HG03066 (cell line): Measurements from ENCODE around the gene ZSWIM6.

Source experiments
- ATAC-seq: cut with Tn5 transposase; IDR thresholded peaks from one replicate; pipeline ENCODE4 v1.9.1; 2021; ENCODE audit warnings: low read depth; ENCODE audit not compliant: unreplicated experiment

ZSWIM6 gene

GRCh38 chr5:61306531-61307131 lies 25.4 kb upstream of the ZSWIM6 start:
- ATAC-seq, result peak; percentile 85

DNA sequence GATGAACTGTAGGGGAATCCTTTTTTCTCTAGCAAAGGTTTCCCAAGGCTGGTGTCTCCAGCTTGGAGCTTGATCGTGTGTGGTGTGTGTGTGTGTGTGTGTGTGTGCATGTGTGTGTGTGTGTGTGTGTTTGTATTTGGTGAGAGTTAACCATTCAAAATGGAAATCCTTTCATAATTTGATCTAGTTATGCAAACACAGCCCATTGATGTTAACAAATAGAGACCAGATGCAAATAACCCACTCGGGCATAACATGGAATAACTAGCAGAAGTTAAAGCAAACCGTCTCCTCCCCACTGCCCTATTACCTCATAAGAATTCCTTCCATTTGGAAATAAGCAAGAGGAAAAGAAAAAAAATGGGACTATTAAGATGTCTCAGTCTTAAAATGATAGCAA lies 24.9 kb upstream of the ZSWIM6 start:
- no peak for ATAC-seq

- no peak for ATAC-seq
These were observed 24.4 kb upstream of the ZSWIM6 start for GRCh38 chr5:61307611-61308010.

GRCh38 chr5:61308712-61309111 lies 23.3 kb upstream of the ZSWIM6 start:
- no peak for ATAC-seq

DNA sequence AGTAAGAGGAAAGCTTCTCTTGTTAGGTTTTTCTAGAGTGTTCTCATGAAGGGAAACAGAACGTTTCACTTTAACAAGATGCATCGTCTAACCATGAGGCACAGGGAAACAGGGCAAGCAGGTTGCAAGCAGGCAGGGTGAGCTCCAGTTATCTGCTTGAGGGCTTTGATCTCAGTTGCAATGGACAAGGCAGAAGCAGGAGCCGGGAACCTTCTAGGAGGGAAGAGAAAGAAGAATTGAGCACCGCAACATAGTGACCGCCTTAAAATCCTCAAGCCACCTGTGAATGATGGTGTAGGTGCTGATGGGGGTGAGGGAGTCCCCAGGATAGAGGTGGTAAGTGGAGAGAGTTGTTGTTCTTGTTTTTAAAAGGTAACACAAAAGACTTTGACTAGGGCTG lies 22.9 kb upstream of the ZSWIM6 start:
- no peak for ATAC-seq

DNA sequence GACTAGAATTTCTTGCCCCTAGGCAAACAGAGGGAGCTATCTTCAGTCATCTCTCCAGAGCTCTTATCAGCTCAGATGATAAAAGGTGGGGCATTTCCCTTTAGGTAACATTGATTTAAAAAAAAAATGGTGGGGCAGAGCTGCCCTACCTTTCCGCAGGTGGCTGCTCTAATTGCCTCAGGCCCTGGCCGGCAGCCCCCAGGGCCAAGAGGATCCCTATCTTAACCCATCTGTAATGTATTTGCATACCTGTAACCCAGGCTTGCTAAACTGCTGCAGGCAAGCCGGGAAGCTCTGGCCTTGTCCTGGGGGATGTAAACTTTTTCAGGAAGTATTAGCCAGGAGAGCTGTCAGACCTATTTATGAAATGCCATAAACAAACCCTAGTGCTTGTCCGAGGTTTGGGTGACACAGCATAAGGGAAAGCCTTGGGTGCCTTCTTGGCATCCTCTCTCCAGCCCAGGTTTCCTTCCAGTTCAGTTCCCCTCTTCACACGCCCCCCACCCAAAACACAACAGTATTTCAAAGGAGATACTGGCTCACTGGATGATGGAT lies 20.9 kb upstream of the ZSWIM6 start:
- no peak for ATAC-seq

DNA sequence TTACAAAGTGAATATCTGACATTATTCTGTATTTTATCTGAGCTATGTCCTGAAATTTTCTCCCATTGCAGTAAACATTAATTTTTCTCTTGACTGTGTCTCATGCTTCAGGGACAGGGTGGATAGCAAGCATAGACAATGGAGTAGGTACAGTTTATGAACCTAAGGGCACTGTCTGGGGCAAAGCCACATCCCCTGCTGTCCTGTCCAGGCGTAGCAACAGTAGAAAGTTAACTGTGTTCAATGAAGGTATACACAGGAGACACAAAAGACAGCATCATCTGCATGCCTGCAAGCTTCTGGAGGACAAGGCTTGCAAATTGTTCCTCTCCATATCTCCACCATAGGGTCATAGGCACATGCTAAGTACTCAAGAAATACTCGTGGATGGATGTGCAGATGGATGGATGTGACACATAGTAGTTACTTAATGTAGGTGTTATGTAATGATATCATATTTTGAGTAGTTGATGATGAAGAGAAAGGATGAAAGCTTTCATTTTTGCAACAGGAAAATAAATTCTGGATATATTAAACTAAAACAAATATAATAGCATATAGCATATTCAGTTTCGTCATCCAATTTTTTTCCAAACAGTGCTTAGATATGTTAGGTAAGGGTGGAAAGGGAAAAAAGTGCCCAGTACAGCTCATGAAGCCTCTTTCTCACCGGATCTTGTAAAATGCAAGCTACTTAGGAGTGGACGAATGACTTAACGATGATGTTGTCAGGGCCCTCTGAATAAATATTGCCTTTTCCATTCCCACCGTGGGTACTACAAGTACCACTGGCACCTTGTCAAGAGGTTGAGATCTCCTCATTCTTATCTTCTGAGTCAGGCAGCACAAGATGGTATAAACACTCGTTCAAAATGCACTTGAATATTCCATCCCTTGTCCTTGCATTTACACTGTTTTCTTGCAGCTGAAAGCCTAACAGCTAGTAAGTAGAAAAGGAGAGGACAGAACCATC lies 19.9 kb upstream of the ZSWIM6 start:
- no peak for ATAC-seq

GRCh38 chr5:61313960-61314681 lies 17.9 kb upstream of the ZSWIM6 start:
- no peak for ATAC-seq

GRCh38 chr5:61318376-61318775 lies 13.7 kb upstream of the ZSWIM6 start:
- no peak for ATAC-seq

GRCh38 chr5:61319388-61320146 lies 12.5 kb upstream of the ZSWIM6 start:
- ATAC-seq, result peak; percentile 98

DNA sequence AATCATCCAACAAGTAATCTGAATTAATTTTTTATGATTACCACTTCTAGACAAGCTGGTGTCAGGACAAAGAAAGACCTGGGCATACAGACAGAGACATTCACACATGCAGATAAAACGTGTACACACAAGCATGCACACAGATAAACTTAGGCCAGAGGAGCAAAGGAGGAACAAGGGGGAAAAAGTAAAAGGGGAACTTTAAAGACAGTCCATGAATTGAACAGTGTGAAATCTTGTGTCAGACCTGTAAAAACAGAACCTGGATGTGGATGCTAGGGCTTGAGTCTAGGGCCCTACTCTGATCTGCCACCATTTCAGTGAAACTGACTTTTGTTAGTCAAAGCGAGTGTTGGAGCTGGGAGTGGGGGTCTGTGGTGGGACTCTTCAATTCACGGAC lies 11.2 kb upstream of the ZSWIM6 start:
- no peak for ATAC-seq

- ATAC-seq, result no peak
These were observed 10.4 kb upstream of the ZSWIM6 start for GRCh38 chr5:61321669-61322068.

- no peak for ATAC-seq
These were observed 9.0 kb upstream of the ZSWIM6 start for GRCh38 chr5:61322738-61323725.

DNA sequence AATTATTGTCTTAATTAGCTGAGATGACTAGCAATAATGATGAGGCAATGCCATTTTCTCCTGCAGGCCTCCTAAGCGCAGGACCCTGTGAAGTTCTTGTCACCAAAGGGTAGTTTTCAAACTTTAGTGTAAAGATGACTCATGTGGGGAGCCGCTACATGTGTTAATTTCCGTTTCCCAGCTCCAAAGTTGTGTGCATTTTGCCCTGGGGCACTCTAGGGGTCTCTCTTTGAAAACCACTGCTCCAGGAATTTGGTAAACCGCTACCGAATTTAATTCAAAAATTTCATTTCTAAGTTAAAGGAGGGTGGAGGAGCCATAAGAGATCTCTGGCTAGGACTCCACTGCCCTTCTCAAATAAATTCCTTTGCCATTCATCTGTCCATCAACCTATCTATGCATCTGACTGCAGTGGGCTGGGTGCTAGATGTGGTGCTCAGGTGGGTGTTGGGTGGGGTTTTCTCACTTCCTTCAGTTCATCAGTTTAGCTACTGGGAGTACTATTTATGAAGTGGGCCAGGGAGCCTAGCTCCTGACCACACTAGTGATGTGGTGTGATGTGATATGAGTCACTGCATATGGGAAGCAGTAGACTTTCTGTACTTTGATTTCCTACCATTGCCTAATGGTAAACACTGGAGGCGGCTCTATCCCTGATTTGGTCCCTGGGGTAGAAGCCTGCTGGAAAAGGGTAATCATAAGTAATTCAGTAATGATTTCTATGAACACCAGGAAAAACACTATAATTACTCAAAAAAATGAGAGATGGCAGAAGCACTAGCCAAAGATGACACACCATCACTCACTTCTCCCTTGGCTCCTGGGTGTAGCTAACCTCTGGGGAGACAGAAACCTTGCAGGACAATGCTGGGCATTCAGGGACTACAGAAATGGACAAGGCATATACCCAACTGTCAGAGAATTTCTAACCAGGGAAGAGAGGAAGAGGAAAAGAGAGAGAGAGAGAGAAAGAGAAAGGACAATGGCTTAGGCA lies 4.0 kb upstream of the ZSWIM6 start:
- peak; percentile 31 for ATAC-seq

DNA sequence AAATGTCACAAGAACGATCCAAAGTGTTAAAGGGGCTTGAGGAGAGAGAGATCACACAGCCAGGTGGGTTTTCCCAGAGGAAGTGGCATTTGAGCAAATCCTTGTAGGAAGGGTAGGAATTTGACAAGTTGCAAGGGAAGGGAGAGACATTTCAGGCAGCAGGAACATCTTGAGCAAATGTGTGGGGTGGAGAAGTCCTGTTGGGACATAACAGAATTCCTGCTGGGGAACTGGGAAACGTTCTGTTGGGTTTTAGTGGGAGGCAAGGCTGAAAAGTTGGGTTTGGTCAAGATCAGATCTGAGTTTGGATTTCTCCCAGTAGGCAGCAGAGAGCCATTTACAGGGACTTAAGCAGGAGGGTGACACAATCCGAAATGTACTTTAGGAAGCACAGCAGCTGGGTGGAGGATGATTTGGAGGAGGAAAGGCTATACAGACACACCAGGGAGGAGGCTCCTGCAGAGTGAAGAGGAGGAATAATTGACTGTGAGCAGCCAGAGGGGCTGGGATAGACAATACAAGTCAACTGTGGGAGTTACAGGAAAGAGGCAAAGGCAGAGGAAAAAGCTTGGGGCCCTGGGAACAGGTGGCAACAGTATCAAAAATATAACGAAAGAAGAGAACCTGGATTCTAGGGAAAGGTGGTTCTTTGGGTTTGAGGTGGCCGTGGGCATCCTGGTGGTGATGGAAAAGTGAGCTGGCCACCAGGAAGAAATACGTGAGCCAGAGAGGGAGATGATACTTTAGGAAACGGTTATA lies 3.1 kb upstream of the ZSWIM6 start:
- ATAC-seq, result no peak

- no peak for ATAC-seq
These were observed 2.4 kb upstream of the ZSWIM6 start for GRCh38 chr5:61329550-61330128.

- peak; percentile 0 for ATAC-seq
These were observed 1.7 kb upstream of the ZSWIM6 start for GRCh38 chr5:61330341-61330844.
